ELR (cell line): Measurements from ENCODE around the gene TMEM86A.

ENCODE experiments used
- DNase-seq: peaks from one replicate; pipeline ENCODE4 v3.0.0-alpha.2; 2015; ENCODE audit warnings: low read depth

Gene TMEM86A

DNA sequence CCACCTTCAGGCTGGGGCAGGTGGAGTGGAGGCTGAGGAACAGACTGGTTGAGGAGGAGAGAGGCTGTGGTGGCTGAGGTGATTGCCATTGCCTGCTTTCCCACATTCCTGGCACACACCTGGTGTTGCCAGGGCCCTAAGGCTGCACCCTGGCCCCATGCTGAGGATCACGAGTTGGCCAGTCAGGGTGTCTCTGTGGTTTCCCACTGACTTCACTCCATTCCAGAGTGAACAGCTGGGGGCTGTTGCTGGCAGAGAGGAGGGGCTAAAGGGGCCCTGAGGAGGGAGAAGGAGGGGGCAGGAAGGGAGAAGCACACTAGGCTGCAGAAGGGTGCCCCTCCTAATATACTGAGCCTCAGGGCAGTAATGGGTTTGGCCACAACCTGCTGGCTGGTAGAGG is 1.8 kb downstream of the TMEM86A start:
- DNase-seq, result no peak

GRCh38 chr11:18700872-18701271 is 2.3 kb downstream of the TMEM86A start:
- no peak for DNase-seq

- DNase-seq, result no peak
Observed at GRCh38 chr11:18701614-18702216, 3.1 kb downstream of the TMEM86A start.

- DNase-seq, result no peak
Observed at GRCh38 chr11:18703001-18703763, 4.6 kb downstream of the TMEM86A start.

GRCh38 chr11:18704045-18704645 is 5.6 kb downstream of the TMEM86A start:
- DNase-seq, result no peak

DNA sequence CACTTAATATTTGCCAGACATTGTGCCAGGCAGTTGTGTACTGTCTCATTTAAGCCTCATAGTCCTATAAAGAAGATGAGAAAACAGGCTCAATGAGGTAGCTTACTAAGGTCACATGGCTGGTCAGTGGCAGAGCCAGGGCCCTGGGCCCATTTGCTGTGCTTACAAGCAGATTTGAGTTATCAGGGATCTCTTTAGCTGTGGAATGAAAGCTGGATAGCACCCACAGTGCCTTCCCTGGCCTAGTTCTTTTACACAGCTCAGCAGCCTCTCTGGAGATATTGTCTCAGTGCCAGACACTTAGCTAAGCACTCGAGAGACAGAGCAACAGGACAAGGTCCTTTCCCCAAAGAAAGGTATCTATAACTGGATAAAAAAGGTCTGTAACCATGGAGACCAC is 6.1 kb downstream of the TMEM86A start:
- DNase-seq, result no peak

DNA sequence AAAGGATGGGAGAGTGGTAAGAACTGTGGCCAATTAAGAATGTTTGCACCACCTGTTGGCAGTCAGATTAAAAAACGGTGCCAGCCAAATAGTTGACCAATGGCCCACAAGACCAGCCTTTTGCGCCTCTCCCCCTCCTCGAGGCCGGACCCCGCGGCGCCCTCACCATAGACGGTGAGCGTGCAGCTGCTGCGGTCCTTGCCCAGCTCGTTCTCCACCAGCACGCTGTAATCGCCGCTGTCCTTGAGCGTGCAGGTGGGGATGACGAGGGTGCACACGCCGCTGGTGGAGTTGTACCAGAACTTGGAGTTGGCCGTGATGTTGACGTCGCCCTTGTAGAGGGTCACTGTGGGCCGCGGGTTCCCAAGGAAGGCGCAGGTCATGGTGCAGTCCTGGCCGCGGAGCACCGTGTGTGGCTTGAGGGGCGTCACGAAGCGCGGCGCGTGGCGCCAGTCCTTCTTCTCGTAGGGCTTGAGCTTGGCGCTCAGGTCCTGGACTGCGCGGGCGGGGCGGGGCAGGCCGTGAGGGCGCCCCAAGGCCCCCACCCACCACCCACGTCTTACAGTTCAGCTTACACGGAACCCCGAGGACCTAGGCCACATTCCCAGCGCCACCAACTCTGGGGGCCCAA is 7.2 kb downstream of the TMEM86A start:
- no peak for DNase-seq

- peak; percentile 25 for DNase-seq
Observed at GRCh38 chr11:18706330-18707243, 8.0 kb downstream of the TMEM86A start.

DNA sequence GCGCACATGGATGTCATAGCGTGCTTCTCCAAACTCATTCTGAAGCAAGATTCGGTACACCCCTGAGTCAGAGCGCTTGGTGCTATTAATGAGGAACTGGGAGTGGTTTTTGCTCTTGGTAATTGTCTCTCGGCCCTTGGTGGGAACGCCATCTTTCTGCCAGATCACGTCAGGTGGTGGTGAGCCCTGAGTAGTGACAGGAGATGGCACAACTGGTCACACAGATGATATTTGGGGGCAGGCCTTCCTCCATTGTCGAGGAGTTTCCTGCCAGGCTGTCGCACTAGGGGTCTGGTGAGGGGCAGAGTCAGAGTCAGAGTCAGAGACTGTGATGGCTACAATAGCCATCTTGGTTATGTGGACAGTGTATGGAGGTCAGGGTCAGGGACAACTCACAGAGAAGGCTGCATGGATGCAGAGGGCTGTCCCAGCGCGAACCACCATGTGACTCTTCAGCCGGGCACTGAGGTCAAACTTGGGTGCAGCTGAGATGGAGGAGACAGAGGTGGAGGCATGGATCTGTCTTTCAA is 9.3 kb downstream of the TMEM86A start:
- DNase-seq, result no peak

DNA sequence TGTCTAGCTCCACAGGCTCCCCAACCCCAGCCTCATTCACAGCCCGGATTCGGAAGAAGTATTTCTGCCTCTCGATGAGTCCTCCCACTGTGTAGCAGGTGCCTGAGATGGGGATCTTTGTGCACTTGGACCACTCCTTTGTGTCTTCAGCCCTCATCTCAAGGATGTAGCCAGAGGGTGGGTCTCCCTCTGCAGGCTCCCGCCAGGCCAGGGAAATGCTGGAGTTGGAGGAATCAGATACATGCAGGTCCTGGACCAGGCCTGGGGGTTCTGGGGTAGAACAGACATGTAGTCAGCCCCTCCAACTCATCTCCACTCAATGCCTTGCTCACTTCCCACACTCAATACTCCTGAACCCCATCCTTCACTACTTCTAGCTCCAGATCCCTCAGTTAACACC is 10.8 kb downstream of the TMEM86A start:
- DNase-seq, result no peak

GRCh38 chr11:18710545-18710944 is 12.0 kb downstream of the TMEM86A start:
- no peak for DNase-seq

DNA sequence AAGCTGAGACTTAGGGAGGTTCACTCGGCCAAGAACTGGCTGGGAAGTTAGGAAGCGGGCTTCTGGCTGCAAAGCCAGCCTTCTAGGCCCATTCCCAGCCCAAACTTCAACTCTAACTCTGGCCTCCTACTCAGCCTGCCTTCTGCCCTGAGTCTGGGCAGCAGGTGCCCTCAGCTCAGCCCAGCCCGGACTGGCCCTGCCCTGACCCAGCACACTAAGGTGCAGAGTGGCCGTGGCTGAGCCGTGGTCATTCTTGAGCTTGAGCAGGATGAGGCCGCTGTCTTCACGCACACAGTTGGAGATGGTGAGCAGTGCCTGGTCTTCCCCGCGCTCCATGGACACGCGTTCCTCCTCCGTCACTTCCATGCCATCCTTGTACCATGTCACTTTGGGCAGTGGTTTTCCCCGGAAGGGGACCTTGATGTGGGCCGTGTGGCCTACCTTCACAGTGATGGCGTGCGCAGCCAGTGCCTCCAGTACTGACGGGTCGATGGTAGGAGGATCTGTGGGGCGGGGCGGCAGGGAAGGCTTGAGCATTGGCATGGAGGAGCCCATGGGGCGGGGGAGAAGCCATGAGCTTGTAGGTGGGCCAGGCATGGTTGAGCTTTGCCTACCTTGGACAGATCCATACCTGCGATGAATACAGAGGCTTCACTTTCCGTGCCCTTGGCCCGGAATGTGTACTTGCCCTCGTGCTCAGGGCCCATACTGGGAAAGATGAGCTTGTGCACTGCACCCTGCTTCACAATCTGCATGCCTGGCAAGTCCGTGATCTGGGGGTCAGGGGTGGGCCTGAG is 15.3 kb downstream of the TMEM86A start:
- no peak for DNase-seq

DNA sequence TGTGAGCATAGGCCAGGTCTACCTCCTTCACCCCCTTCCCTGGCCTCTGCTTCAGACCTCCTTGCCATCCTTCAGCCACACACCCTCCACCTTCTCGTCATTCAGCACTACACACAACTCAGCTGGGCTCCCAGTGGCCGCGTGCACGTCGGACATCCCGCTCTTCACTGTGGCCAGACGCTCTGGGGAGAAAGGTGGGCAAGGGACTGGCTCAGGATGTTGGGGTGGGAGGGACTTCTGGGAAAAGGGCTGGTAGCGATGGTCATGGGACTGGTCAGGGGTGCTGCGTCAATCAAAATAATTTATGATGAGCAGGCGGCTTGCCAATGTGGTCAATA is 15.8 kb downstream of the TMEM86A start:
- no peak for DNase-seq

DNA sequence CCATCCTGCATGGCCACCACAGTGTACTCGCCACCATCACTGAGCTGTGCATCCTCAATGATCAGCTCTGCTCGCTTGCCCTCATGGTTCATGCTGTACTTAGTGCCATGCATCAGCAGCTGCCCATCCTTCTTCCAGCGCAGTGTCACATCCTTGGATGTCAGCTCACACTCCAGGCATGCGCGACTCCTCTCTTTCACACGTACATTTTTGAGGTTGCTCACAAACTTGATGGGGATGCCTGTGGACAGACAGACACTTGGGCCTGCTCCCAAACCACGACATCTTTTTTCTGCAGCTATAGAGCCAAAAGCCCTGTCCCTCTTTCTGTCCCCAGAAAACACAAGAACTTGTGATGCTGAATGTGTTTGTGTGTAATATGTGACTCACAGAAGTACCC is 16.9 kb downstream of the TMEM86A start:
- no peak for DNase-seq

DNA sequence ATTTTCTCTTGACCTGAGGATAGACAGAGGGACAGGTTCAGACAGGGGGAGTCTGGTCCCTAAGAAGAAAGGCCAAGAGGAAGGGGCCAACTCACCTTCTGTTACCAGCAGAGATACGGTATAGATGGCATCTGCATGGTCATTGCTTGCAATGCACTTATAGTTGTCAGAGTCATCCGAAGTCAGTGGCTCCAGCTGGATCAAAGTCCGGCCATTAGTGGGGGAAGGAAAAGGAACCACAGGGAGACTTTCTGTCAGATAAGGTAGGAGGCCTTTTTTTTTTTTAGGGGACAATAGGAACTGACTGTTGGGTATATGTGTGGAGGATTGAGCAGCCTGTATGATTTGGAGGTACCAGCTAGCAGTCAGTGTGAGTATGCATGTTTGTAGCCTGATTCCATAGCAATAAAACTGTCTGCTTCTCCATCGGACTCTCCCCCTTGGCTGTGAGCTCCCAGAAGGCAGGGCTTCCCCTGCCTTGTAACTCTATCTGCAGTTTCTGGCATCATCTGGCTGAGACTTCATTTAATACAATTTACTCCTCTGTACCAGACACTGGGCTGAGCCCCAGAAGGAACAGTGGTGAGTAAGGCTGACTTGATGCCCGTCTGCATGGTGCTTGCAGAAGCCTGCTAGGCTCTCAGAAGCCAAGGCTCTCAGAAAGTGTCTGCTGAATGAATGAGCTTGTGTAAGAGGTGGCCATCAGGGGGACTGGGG is 21.7 kb downstream of the TMEM86A start:
- no peak for DNase-seq

DNA sequence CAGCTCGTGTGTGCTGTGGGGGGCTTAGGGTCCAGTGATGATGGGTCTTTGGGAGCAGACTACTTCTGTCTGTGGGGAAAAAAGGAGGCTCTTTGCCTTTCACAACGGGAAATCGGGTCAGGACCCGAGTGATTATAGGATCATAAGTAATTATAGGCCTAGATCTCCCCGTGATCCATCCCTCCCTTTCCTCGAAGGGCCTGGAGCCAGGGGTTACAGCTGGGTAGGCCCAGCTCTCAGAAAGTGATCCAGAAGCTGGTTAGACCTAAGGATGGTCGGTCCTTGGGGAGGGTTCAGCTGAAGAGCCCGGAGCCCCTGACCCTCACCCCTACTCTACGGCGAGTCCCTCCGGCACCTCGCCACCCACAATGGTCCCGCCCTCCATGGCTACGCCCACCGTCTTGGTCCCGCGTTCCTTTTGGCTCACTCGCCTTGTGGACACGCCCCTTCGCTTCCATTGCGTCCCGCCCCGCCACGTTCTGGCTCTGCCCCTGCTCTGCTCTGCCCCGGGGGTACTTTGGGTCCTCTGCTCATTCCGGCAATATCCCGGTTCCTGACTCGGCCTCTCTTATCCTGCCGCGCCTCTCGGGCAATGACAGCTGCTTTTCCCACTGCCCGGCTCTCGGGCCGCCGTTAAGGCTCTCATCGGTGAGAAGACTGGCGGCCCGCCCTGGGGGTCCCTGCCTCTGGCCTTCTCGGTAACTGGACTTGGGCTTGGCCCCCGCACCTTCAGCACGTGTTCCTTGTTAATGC is 22.4 kb downstream of the TMEM86A start:
- DNase-seq, result peak; percentile 88

DNA sequence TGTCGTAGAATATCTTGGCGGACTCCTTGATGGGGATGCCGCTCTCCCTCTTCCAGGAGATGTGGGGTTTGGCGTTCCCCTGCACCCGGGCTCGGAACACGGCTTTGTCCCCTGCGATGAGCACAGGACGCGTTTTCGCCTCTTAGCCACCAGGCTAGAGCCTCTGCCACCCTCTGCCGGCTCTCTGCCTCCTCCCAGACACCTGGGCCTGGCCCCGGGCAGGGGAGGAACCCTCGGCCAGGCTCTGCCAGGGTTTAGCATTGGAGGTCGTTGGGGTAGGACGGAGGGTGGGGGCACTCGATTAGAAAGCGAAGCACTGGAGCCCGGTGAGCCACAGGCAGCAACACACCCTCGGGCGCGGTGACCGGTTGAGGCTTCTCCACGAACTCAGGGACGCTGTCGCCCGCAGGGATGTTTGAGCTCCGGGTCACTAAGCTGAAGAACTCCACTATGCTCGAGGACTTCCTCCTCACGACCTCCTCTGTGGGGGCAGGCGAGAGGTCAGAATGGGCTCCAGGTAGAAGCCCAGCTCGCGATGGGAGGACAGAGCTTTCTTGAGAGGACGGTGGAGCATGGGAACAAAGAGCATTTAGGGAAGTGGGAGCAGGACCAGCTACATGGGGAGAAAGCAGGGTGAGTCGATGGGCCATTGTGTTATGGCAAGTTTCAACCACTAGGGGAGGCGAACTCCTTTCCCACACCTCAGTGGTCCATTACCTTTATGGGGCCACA is 23.1 kb downstream of the TMEM86A start:
- peak; percentile 63 for DNase-seq

GRCh38 chr11:18722293-18722637 is 23.7 kb downstream of the TMEM86A start:
- DNase-seq, result no peak

DNA sequence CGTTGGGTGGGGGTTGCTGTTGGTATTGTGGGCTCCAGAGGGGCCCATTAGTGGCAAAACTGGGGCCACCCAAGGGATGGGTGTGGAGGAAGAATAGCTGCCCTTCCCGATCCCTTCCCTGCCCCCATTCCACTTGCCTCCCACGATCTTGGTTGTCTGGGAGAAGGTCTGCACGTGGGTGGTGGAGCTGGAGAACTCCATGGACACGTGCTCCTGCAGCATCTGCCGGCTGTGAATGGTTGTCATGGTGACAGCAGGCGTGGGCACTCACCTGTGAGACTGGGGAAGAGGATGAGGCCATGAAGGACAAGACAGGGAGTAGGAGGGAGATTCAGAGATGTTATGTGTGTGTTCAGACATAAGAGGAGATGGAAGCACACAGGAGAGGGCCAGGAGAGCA is 25.4 kb downstream of the TMEM86A start:
- DNase-seq, result no peak
